Keratinocyte (primary cell): ENCODE results near the gene FAM161B. TPM values are rescaled to one million over a fixed set of nuclear protein-coding genes. Genes with fewer than 3 reads are reported as not detected.

ENCODE experiments used
- DNase-seq: peaks from one replicate; pipeline ENCODE4 v3.0.0-alpha.2; 2011; ENCODE audit warnings: low read depth, missing footprints, low spot score
- FAIRE-seq: peaks from 2 replicates; lab custom pipeline; 2011; peaks lifted over from hg19 to GRCh38; lab: Jason Lieb, UNC
- H2AFZ ChIP-seq: 2 replicates; pipeline ENCODE4 v1.6.0; 2012; ENCODE audit warnings: low read length, control low read depth, inconsistent platforms; ENCODE audit not compliant: control insufficient read depth
- H3K27ac ChIP-seq: 2 replicates; pipeline ENCODE4 v1.5.1; 2011; ENCODE audit warnings: low read length; ENCODE audit not compliant: control insufficient read depth, insufficient read depth
- H3K27me3 ChIP-seq: 3 replicates; pipeline ENCODE4 v1.6.0; 2011; ENCODE audit warnings: low read length; ENCODE audit not compliant: control insufficient read depth, insufficient read depth; ENCODE audit errors: extremely low read depth
- H3K36me3 ChIP-seq, 2 experiments: 2 replicates in 1 of 2; 3 replicates in 1 of 2; pipeline ENCODE4 v1.5.1; 2011; ENCODE audit warnings: low read length in 2 of 2, mild to moderate bottlenecking in 1 of 2; ENCODE audit not compliant: control insufficient read depth in 2 of 2, insufficient read depth in 2 of 2; ENCODE audit errors: extremely low read depth in 1 of 2
- H3K4me1 ChIP-seq: 3 replicates; pipeline ENCODE4 v1.5.1; 2011; ENCODE audit warnings: low read length; ENCODE audit not compliant: control insufficient read depth, insufficient read depth; ENCODE audit errors: extremely low read depth
- H3K4me2 ChIP-seq: 3 replicates; pipeline ENCODE4 v1.6.0; 2011; ENCODE audit warnings: low read depth, low read length; ENCODE audit not compliant: control insufficient read depth, insufficient read depth; ENCODE audit errors: extremely low read depth
- H3K4me3 ChIP-seq, 3 experiments: fragments of 200-600 bp in 1 of 3; sonication (generic) in 1 of 3; 2 replicates in 2 of 3; 3 replicates in 1 of 3; pipeline ENCODE4 v1.5.1; 2011 to 2016; ENCODE audit warnings: low read length in 3 of 3, mild to moderate bottlenecking in 3 of 3, control low read depth in 2 of 3, inconsistent platforms in 1 of 3, low read depth in 1 of 3, mixed read lengths in 1 of 3, mixed run types in 1 of 3, moderate library complexity in 1 of 3; ENCODE audit not compliant: control insufficient read depth in 2 of 3, insufficient read depth in 2 of 3; ENCODE audit errors: extremely low read depth in 1 of 3
- H3K79me2 ChIP-seq: 2 replicates; pipeline ENCODE4 v1.6.0; 2012; ENCODE audit warnings: low read length; ENCODE audit not compliant: control insufficient read depth, insufficient read depth
- H3K9ac ChIP-seq: 3 replicates; pipeline ENCODE4 v1.6.0; 2011; ENCODE audit warnings: low read length; ENCODE audit not compliant: control insufficient read depth, insufficient read depth; ENCODE audit errors: extremely low read depth
- H3K9me1 ChIP-seq: 3 replicates; pipeline ENCODE4 v1.6.0; 2011; ENCODE audit warnings: low read length; ENCODE audit not compliant: control insufficient read depth, insufficient read depth; ENCODE audit errors: extremely low read depth
- H3K9me3 ChIP-seq: 2 replicates; pipeline ENCODE4 v1.5.1; 2012; ENCODE audit warnings: low read depth, low read length; ENCODE audit not compliant: control insufficient read depth
- H4K20me1 ChIP-seq: 3 replicates; pipeline ENCODE4 v1.6.0; 2011; ENCODE audit warnings: low read length; ENCODE audit not compliant: control insufficient read depth, insufficient read depth; ENCODE audit errors: extremely low read depth
- EZH2 ChIP-seq: IDR thresholded peaks from one replicate; pipeline ENCODE4 v1.6.1; 2012; ENCODE audit warnings: inconsistent platforms, mild to moderate bottlenecking, low read length, moderate library complexity
- dilution Hi-C: fragments of 300-500 bp; cut with MboI; formaldehyde crosslinking; loops from one replicate; pipeline ENCODE4 v1.7.0; 2020; ENCODE audit warnings: low sequenced_read_pairs; ENCODE audit not compliant: extremely low pct_ligation_motif_present
- polyA plus RNA-seq, 5 experiments: library from polyadenylated mRNA; depleted of rRNA in 3 of 5; stranded (reverse) in 3 of 5; stranded (forward) in 1 of 5; unstranded in 1 of 5; fragments of >200 nt; gene quantifications; 1 replicate in 1 of 5; 2 replicates in 3 of 5; 3 replicates in 1 of 5; pipeline versions ENCODE4 v1.2.1 to v1.2.3, GENCODE V29; 2011 to 2012; ENCODE audit warnings: missing spikeins in 2 of 5, low read depth in 1 of 5, low replicate concordance in 1 of 5
- TF ChIP-seq, protein P1 (sequence below), 3 experiments: IDR thresholded peaks in 1 of 3; conservative IDR thresholded peaks in 1 of 3; optimal IDR thresholded peaks in 1 of 3; 2 replicates in 2 of 3; 3 replicates in 1 of 3; pipeline versions ENCODE3 to v1.5.1; 2011; ENCODE audit warnings: low read length in 3 of 3, mild to moderate bottlenecking in 3 of 3, moderate library complexity in 2 of 3, control low read depth in 1 of 3, inconsistent platforms in 1 of 3; ENCODE audit not compliant: insufficient read depth in 2 of 3; ENCODE audit errors: extremely low read depth in 1 of 3

FAM161B gene
- polyA plus RNA-seq, 1 donor (not counting 4 experiments of a cell fraction or from before 2014, with no cell fraction given): 1.5 TPM

DNA sequence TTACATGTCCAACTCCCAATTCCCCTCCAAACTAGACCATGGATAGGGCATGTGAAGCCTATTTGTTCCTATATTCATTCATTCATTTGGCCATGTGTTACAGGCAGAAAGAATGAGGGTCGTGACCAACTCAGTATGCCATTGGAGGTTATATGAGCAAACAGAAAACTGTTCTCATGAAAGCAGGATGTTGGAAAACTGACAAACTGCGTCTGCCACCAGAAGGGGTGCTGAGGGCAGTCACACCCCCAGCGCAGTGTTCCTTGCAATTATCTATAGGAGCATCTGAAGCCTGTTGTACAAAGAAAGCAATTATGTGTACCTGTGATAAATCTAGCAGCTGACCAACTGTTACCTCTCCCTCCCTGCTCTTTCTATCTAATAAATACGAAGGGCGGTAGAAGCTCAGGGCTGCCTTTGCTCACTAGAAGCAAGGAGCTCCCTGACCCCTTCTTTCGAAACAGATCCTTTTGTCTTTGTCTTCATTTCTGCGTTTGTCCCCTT, 48.1 kb upstream of the FAM161B start:
- Histone ChIP-seq H3K4me1 (no peaks in the 10 kb centered on the region), H3K79me2 (no peaks in the 10 kb centered on the region), H3K9ac (no peak overlapping the region), H3K9me3 (no peaks in the 10 kb centered on the region), H2AFZ (no peak overlapping the region), H3K36me3 (peaks cover 3 to 6% of the 10 kb centered on the region in 2 experiments), H4K20me1 (no peaks in the 10 kb centered on the region), H3K9me1 (no peaks in the 10 kb centered on the region), H3K27me3 (no peaks in the 10 kb centered on the region), H3K27ac (no peak overlapping the region), H3K4me3 (no peak overlapping the region), H3K4me2 (no peak overlapping the region)
- dilution Hi-C loops: no loop called here
- TF ChIP-seq EZH2: no peak
- TF ChIP-seq, protein P1, sequence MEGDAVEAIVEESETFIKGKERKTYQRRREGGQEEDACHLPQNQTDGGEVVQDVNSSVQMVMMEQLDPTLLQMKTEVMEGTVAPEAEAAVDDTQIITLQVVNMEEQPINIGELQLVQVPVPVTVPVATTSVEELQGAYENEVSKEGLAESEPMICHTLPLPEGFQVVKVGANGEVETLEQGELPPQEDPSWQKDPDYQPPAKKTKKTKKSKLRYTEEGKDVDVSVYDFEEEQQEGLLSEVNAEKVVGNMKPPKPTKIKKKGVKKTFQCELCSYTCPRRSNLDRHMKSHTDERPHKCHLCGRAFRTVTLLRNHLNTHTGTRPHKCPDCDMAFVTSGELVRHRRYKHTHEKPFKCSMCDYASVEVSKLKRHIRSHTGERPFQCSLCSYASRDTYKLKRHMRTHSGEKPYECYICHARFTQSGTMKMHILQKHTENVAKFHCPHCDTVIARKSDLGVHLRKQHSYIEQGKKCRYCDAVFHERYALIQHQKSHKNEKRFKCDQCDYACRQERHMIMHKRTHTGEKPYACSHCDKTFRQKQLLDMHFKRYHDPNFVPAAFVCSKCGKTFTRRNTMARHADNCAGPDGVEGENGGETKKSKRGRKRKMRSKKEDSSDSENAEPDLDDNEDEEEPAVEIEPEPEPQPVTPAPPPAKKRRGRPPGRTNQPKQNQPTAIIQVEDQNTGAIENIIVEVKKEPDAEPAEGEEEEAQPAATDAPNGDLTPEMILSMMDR (optimal IDR thresholded peaks at IDR 0.05 in 1 of 3, IDR thresholded peaks at IDR 0.05 in 1 of 3, conservative IDR thresholded peaks at IDR 0.05 in 1 of 3; ENCODE audit: extremely low read depth in 1 of 3, insufficient read depth in 2 of 3, low read length in 3 of 3): no peak
- FAIRE-seq (no peak), DNase-seq (no peak)

DNA sequence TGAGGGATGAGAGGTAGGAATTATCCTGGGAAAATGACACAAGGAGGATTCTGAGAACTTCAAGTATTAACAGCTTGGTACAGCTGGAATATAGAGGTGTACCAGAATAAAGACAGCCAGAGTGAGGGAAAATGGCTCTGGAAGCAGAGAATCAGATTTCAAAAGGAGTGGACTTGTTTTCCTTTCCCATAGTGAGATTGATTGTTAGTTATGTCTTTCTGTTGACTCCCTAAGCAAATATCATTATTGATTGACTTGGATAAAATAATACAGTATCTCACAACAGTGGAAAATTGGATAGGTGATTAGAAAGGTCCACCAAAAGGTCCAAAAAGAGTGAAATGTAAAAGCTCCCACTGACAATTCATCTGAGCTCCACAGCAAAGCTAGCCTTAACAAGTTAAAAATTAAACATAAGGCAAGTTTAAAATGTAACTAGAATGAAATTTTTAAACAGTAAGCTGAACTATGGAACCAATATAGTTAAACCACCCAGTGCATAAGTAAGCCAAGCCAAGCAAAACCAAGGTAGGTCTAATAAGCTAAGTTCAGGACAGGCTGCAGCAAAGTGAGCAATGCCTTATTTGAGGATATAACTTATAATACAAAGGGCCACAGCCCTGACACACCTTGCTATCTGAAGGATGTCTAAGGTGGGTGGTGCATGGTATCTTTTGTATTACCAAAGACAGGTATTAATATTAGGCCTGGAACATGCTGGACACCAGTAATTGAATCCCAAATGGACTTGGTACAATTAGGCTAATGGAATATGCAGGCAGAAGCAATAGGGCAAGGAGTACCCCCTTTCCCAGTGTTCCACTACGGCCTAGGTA, 47.4 kb upstream of the FAM161B start:
- Histone ChIP-seq H3K27me3 (no peaks in the 10 kb centered on the region), H4K20me1 (no peaks in the 10 kb centered on the region), H3K9me3 (no peaks in the 10 kb centered on the region), H3K36me3 (peaks cover 3 to 6% of the 10 kb centered on the region in 2 experiments), H3K4me1 (no peaks in the 10 kb centered on the region), H3K79me2 (no peaks in the 10 kb centered on the region), H2AFZ (no peak overlapping the region), H3K9me1 (no peaks in the 10 kb centered on the region), H3K4me2 (no peak overlapping the region), H3K9ac (no peak overlapping the region), H3K4me3 (no peak overlapping the region), H3K27ac (no peak overlapping the region)
- DNase-seq (no peak), FAIRE-seq (no peak)
- TF ChIP-seq EZH2: no peak
- TF ChIP-seq, protein P1 (optimal IDR thresholded peaks at IDR 0.05 in 1 of 3, IDR thresholded peaks at IDR 0.05 in 1 of 3, conservative IDR thresholded peaks at IDR 0.05 in 1 of 3; ENCODE audit: extremely low read depth in 1 of 3, insufficient read depth in 2 of 3, low read length in 3 of 3): no peak
- dilution Hi-C loops: no loop called here
